ENCODE data around the gene ZNF688.
"Not testable (repeated sequence)": the region's sequence is repeated elsewhere in the genome, so short reads cannot be mapped to it uniquely, and the experiment has no call there.

Gene ZNF688

DNA sequence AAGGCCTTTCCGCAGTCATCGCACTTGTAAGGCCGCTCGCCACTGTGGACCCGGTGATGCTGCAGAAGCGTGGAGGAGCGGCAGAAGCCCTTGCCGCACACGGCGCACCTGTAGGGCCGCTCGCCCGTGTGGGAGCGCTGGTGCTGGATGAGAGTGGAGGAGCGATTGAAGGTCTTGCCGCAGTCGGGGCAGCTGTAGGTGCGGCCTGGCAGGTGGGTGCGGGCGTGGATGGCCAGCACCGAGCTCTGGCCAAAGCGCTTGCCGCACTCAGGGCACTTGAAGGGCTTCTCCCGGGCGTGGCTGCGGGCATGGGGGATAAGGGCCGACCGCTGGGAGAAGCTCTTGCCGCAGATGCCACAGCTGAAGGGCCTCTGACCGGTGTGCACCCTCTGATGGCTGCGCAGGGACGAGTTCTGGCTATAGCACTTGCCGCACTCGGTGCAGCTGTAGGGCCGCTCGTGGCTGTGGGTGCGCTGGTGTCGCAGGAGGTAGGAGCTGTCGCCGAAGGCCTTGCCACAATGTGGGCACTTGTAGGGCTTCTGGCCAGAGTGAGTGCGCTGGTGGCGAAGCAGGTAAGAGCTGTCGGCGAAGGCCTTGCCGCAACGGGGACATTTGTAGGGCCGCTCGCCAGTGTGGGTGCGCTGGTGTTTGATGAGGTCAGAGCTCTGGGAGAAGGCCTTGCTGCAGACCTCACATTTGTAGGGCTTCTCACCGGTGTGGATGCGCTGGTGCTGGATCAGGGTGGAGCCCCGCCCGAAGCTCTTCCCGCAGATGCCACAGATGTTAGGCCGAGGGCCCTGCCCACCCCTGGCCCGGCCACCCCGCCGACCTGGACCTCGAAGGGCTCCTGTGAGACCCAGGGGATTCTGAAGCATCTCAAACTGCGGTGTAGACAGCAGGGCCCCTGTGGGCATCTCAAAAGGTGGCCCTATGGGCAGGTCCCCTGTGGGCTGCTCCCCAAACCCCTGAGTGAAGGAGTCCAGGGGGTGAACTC is 46.6 kb downstream of the ZNF688 start:
- DNase-seq: no peak
- in situ Hi-C loops (cut with MboI; ENCODE audit: low pct_unique_long_range_greater_than_20kb, low sequenced_read_pairs): no loop called here

- no peak for DNase-seq
- in situ Hi-C loops (cut with MboI; ENCODE audit: low pct_unique_long_range_greater_than_20kb, low sequenced_read_pairs): no loop called here
These were observed 47.5 kb downstream of the ZNF688 start for GRCh38 chr16:30523768-30524574.

DNA sequence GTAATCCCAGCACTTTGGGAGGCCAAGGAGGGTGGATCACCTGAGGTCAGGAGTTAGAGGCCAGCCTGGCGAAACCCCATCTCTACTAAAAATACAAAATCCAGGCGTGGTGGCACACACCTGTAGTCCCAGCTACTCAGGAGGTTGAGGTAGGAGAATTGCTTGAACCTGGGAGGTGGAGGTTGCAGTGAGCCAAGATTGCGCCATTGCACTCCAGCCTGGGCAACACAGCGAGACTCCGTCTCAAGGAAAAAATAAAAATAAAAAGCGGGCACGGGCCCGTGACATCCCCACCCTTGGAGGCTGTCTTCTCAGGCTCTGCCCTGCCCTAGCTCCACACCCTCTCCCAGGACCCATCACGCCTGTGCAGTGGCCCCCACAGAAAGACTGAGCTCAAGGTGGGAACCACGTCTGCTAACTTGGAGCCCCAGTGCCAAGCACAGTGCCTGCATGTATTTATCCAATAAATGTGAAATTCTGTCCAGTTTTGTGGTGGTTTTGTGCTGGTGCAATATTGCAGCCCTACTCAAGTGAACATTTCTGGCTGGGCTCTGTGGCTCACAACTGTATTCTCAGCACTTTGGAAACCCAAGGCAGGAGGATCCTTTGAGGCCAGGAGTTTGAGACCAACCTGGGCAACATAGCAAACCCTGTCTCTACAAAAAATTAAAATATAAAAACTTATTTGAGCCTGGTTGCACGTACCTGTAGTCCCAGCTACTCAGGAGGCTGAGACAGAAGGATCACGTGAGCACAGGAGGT is 48.6 kb downstream of the ZNF688 start:
- DNase-seq; in situ Hi-C loops (cut with MboI; ENCODE audit: low pct_unique_long_range_greater_than_20kb, low sequenced_read_pairs): not testable (repeated sequence)

- no peak for DNase-seq
- in situ Hi-C loops (cut with MboI; ENCODE audit: low pct_unique_long_range_greater_than_20kb, low sequenced_read_pairs): no loop called here
These were observed 49.5 kb downstream of the ZNF688 start for GRCh38 chr16:30521873-30522641.

- in situ Hi-C loops (cut with MboI; ENCODE audit: low pct_unique_long_range_greater_than_20kb, low sequenced_read_pairs): no loop called here
- DNase-seq: no peak
These were observed 50.0 kb downstream of the ZNF688 start for GRCh38 chr16:30521476-30521872.

Measured in KBM-7 (cell line).